ENCODE data around the gene DNAL1. TPM values are rescaled to one million over a fixed set of nuclear protein-coding genes. Genes with fewer than 3 reads are reported as not detected.

Gene DNAL1
- polyA plus RNA-seq, 1 of the 3 experiments (the other 2 are of a cell fraction): 2.6 TPM

DNA sequence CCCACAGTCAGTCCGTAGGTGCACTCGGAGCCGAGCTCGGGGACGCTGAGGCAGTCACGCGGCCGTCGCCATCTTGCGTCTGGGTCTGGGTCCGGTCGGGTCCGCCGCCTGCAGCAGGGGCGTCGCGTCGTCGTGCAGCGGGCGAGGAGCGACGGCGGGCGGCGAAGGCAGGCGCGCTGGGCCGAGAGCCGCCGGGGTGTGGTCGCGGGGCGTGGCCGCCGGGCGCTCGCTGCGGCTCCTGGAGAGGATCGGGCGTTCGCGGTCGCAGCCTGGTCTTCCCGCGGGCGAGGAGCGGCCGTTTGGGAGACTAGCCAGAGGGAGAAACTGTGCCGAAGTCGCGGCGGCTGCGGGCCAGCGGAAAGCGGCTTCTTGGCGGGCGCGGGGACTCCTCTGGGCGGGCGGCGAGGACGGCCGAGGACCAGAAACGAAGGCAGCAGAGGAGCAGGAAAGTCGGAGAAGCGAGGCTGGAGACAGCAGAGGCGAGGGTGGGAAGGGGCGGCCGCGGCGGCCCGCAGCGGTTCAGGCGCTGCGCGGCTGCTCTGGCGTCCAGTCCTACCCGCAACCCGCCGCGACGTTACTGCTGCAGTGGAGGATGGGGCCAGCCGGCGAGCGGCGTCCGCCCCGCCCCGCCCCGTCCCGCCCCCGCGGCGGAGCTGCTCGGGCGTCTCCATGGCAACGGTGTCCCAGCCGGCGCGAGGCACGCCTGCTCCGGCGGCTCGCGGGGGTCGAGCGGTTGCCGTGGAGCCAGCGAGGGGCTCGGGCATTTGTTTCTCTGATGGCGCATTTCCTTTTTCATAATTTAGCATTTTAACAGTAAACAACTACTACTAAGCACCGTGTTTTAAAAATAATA, 69.2 kb downstream of the DNAL1 start, which contains the start of gene PNMA1:
Gene PNMA1 (minus strand): TSS at position 582 of the 853 bp plus-strand sequence. CDS start 745 bp downstream, outside the sequence.
- Histone ChIP-seq H3F3A (replicated peaks; ENCODE audit: insufficient read depth) (peaks cover 19% of the 10 kb centered on the region), H3K9me2 (no peaks in the 10 kb centered on the region), H3K27ac (ENCODE audit: low read depth in 2 of 2, low read length in 1 of 2) (peak within 1 kb of the TSS; percentile 86 to 90), H3K9ac (peak within 1 kb of the TSS; percentile 80), H3K79me2 (ENCODE audit: insufficient read depth) (peaks cover 41% of the 10 kb centered on the region), H3K4me3 (ENCODE audit: low read depth in 2 of 2, low read length in 1 of 2) (peak within 1 kb of the TSS; percentile 79 to 83), H2AFZ (ENCODE audit: low read depth) (peak within 1 kb of the TSS; percentile 48; the same call in 1 of the 2 replicates), H3K4me1 (ENCODE audit: control insufficient read depth in 1 of 2, insufficient read depth in 2 of 2, low read depth in 1 of 2, low read length in 1 of 2) (peaks cover 0 to 32% of the 10 kb centered on the region in 2 experiments; a peak in 3 of 4 replicates), H3K4me2 (peak within 1 kb of the TSS; percentile 93), H3K36me3 (replicated peaks in 1 of 2; ENCODE audit: control insufficient read depth in 1 of 2, insufficient read depth in 2 of 2, low read length in 1 of 2) (peaks cover 18 to 22% of the 10 kb centered on the region in 2 experiments), H4K20me1 (ENCODE audit: insufficient read depth) (peaks cover 24% of the 10 kb centered on the region), H3K9me3 (no peaks in the 10 kb centered on the region), H3K27me3 (ENCODE audit: insufficient read depth) (no peaks in the 10 kb centered on the region)
- ChIA-PET POLR2A (interaction anchor here (0.8 to 1.0 kb wide), 2 partner anchors 9 to 101 kb away, joined by 3 read pairs; partner anchors contain the start of gene ACOT6), CTCF (interaction anchor here (1.2 to 2.0 kb wide), 2 partner anchors 12 to 40 kb away, joined by 3 to 8 read pairs; no protein-coding TSS in a partner anchor)
- WGBS (ENCODE audit: low lambda C conversion rate): 1% methylated on average over 23 of the region's 113 CpGs
- DNase-seq: peak; percentile 98
- TF ChIP-seq RCOR1 (IDR thresholded peaks at IDR 0.05; ENCODE audit: low read length) (0 out of 2 replicates have a peak, but pooled peaks have one; percentile 8), MXI1 (IDR thresholded peaks at IDR 0.05; ENCODE audit: low read depth, low read length) (peak; percentile 88), TAF1 (IDR thresholded peaks at IDR 0.05; ENCODE audit: borderline replicate concordance, low read depth, low read length) (peak; percentile 90), YY1 (IDR thresholded peaks at IDR 0.05; ENCODE audit: low read depth) (peak; percentile 82), JUND (IDR thresholded peaks at IDR 0.05) (no peak), RFX5 (IDR thresholded peaks at IDR 0.05; ENCODE audit: low read length) (no peak), CHD2 (IDR thresholded peaks at IDR 0.05; ENCODE audit: low read length, partially characterized antibody) (peak; percentile 49), NRF1 (IDR thresholded peaks at IDR 0.05; ENCODE audit: low read depth, low read length) (peak; percentile 40; the same call in 1 of the 2 replicates), SIN3A (IDR thresholded peaks at IDR 0.05; ENCODE audit: borderline replicate concordance, low read depth, low read length) (peak; percentile 81; the same call in 1 of the 2 replicates), POLR2AphosphoS5 (IDR thresholded peaks at IDR 0.05; ENCODE audit: low read depth, low read length) (peak; percentile 88), TCF12 (IDR thresholded peaks at IDR 0.05) (0 out of 2 replicates have a peak, but pooled peaks have one; percentile 6), MEF2A (IDR thresholded peaks at IDR 0.05; ENCODE audit: borderline replicate concordance, low read depth) (no peak)
- TF ChIP-seq, protein P1, sequence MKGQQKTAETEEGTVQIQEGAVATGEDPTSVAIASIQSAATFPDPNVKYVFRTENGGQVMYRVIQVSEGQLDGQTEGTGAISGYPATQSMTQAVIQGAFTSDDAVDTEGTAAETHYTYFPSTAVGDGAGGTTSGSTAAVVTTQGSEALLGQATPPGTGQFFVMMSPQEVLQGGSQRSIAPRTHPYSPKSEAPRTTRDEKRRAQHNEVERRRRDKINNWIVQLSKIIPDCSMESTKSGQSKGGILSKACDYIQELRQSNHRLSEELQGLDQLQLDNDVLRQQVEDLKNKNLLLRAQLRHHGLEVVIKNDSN (IDR thresholded peaks at IDR 0.05; ENCODE audit: borderline replicate concordance, low read depth): peak; percentile 36; the same call in 1 of the 2 replicates
- TF ChIP-seq, protein P2, sequence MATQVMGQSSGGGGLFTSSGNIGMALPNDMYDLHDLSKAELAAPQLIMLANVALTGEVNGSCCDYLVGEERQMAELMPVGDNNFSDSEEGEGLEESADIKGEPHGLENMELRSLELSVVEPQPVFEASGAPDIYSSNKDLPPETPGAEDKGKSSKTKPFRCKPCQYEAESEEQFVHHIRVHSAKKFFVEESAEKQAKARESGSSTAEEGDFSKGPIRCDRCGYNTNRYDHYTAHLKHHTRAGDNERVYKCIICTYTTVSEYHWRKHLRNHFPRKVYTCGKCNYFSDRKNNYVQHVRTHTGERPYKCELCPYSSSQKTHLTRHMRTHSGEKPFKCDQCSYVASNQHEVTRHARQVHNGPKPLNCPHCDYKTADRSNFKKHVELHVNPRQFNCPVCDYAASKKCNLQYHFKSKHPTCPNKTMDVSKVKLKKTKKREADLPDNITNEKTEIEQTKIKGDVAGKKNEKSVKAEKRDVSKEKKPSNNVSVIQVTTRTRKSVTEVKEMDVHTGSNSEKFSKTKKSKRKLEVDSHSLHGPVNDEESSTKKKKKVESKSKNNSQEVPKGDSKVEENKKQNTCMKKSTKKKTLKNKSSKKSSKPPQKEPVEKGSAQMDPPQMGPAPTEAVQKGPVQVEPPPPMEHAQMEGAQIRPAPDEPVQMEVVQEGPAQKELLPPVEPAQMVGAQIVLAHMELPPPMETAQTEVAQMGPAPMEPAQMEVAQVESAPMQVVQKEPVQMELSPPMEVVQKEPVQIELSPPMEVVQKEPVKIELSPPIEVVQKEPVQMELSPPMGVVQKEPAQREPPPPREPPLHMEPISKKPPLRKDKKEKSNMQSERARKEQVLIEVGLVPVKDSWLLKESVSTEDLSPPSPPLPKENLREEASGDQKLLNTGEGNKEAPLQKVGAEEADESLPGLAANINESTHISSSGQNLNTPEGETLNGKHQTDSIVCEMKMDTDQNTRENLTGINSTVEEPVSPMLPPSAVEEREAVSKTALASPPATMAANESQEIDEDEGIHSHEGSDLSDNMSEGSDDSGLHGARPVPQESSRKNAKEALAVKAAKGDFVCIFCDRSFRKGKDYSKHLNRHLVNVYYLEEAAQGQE (IDR thresholded peaks at IDR 0.05; ENCODE audit: low read depth, low read length): peak; percentile 41; the same call in 1 of the 2 replicates
- TF ChIP-seq, protein P3, sequence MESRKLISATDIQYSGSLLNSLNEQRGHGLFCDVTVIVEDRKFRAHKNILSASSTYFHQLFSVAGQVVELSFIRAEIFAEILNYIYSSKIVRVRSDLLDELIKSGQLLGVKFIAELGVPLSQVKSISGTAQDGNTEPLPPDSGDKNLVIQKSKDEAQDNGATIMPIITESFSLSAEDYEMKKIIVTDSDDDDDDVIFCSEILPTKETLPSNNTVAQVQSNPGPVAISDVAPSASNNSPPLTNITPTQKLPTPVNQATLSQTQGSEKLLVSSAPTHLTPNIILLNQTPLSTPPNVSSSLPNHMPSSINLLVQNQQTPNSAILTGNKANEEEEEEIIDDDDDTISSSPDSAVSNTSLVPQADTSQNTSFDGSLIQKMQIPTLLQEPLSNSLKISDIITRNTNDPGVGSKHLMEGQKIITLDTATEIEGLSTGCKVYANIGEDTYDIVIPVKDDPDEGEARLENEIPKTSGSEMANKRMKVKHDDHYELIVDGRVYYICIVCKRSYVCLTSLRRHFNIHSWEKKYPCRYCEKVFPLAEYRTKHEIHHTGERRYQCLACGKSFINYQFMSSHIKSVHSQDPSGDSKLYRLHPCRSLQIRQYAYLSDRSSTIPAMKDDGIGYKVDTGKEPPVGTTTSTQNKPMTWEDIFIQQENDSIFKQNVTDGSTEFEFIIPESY (IDR thresholded peaks at IDR 0.05; ENCODE audit: borderline replicate concordance, low read depth): no peak
- TF ChIP-seq, protein P4, sequence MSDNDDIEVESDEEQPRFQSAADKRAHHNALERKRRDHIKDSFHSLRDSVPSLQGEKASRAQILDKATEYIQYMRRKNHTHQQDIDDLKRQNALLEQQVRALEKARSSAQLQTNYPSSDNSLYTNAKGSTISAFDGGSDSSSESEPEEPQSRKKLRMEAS (IDR thresholded peaks at IDR 0.05; ENCODE audit: low read depth): peak; percentile 68; the same call in 1 of the 2 replicates
